Colonic mucosa (tissue), 4 donors: Measurements from ENCODE around the gene TRMT44. TPM values are rescaled to one million over a fixed set of nuclear protein-coding genes. Genes with fewer than 3 reads are reported as not detected.

ENCODE experiments used
- DNase-seq: peaks from one replicate; pipeline ENCODE4 v3.0.0-alpha.2; 2020
- H3K27ac ChIP-seq: fragments of 200-600 bp; one replicate; pipeline ENCODE4 v1.8.0; 2021
- H3K27me3 ChIP-seq: fragments of 200-600 bp; one replicate; pipeline ENCODE4 v1.8.0; 2021
- H3K36me3 ChIP-seq: fragments of 200-600 bp; one replicate; pipeline ENCODE4 v1.8.0; 2021
- H3K4me1 ChIP-seq: fragments of 200-600 bp; one replicate; pipeline ENCODE4 v1.8.0; 2021; ENCODE audit warnings: mild to moderate bottlenecking
- H3K4me3 ChIP-seq: fragments of 200-600 bp; one replicate; pipeline ENCODE4 v1.8.0; 2021
- H3K9ac ChIP-seq, 2 donors: one replicate each; pipeline ENCODE4 v1.7.0; 2013; ENCODE audit warnings: control low read depth in 2 of 2, low read depth in 2 of 2, low read length in 2 of 2
- H3K9me3 ChIP-seq: fragments of 200-600 bp; one replicate; pipeline ENCODE4 v1.8.0; 2021
- CTCF ChIP-seq: fragments of 200-600 bp; IDR thresholded peaks from one replicate; pipeline ENCODE4 v1.8.0; 2022; ENCODE audit warnings: antibody characterized with exemption, mild to moderate bottlenecking
- intact Hi-C: fragments of 100-400 bp; cut with DNase I; formaldehyde crosslinking; loops from one replicate; pipeline ENCODE4 v1.14.1; 2022
- total RNA-seq, 2 donors: library from RNA; stranded (reverse); fragmentation: NEBNext Ultra II Directional in 1 of 2; extraction: Animal tissue kit (Norgen Biotek cat#: 25700) in 1 of 2; gene quantifications; one replicate each; pipeline ENCODE4 v1.2.1, GENCODE V29; 2021
- donor health status: healthy.
- donor health status: DM: no; HTN: no; CAD: no.
- donor health status: DM: no; HTN: no; CAD: no.

The TRMT44 gene
- total RNA-seq, 2 donors from 2014 or later: 10.3 to 15.6 TPM

DNA sequence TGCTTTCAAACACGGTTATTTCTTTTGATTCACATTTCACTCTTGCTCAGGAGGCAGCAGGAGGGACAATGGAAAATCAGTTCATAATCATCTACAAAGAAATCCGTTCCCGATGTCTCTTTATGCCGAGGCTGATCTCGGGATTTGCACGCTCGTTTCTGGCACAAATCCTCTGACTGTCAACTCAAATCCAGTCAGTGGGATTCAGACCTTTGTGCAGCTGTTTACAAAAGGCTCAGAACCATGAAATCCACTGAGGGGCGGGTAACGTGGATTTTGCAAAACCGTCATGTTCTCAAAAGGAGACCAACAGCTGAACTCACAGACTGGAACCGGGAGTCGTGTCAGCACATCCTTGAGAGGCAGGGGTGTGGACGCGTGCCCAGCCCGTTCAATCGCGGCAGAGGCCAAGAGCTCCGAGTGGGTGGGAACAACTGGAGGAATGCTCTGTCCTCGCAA is 46.5 kb upstream of the TRMT44 start:
- no peak for TF ChIP-seq CTCF
- DNase-seq: peak; percentile 52
- H3K4me1 ChIP-seq: no peaks in the 10 kb centered on the region
- H3K36me3 ChIP-seq: no peaks in the 10 kb centered on the region
- H3K4me3 ChIP-seq: no peak overlapping the region
- no peak overlapping the region for H3K27ac ChIP-seq
- intact Hi-C loops: no loop called here
- no peaks in the 10 kb centered on the region for H3K27me3 ChIP-seq
- H3K9ac ChIP-seq: no peak overlapping the region
- no peaks in the 10 kb centered on the region for H3K9me3 ChIP-seq

GRCh38 chr4:8394806-8395205 is 45.8 kb upstream of the TRMT44 start:
- intact Hi-C loops: no loop called here
- no peak for TF ChIP-seq CTCF
- no peak overlapping the region for H3K27ac ChIP-seq

DNA sequence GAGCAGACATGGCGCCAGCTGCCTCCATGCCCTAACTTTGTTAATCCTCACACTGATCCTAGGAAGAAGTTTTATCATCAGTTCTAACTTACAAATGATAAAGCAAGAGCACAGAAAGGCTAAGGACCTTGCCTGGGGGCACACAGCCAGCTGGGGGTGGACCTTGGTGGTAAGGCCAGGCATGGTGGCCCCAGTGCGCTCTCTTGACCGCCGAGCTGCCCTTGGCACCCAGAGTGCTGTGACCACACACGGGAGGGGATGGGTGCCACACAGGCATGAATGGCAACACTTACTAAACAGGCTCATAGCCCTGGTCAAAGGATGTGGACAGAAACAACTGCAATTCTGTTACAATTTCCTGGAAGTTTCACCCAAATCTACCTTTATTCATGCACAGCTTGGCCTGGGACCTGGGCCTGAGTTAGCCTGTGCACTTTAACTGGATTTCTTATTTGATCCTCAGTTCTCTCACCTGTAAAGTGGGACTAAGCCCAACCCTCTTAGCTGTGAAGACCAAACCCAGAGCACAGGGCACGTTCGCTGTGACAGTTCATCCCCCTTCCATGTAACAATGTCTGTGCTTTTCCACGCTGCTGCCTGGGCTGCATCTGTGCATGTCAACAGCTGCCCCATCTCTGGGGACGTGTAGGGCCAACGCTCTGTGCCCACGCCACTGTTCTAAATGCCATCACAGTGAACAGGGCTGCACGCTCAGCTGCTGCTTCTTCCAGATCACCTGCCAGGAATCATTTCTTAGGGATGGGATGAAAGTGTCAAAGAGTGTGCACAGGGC is 44.9 kb upstream of the TRMT44 start:
- intact Hi-C loops: no loop called here
- Histone ChIP-seq H3K36me3 (no peaks in the 10 kb centered on the region), H3K4me3 (no peak overlapping the region), H3K9ac (no peak overlapping the region), H3K27me3 (no peaks in the 10 kb centered on the region), H3K27ac (no peak overlapping the region), H3K9me3 (no peaks in the 10 kb centered on the region), H3K4me1 (no peaks in the 10 kb centered on the region)
- no peak for TF ChIP-seq CTCF
- DNase-seq: no peak

More at GRCh38 chr4:8394806-8395205, 45.8 kb upstream of the TRMT44 start:
- H3K9ac ChIP-seq: no peak overlapping the region
- no peaks in the 10 kb centered on the region for H3K4me1 ChIP-seq
- no peaks in the 10 kb centered on the region for H3K36me3 ChIP-seq
- H3K4me3 ChIP-seq: no peak overlapping the region
- H3K27me3 ChIP-seq: no peaks in the 10 kb centered on the region
- no peaks in the 10 kb centered on the region for H3K9me3 ChIP-seq
- DNase-seq: no peak

DNA sequence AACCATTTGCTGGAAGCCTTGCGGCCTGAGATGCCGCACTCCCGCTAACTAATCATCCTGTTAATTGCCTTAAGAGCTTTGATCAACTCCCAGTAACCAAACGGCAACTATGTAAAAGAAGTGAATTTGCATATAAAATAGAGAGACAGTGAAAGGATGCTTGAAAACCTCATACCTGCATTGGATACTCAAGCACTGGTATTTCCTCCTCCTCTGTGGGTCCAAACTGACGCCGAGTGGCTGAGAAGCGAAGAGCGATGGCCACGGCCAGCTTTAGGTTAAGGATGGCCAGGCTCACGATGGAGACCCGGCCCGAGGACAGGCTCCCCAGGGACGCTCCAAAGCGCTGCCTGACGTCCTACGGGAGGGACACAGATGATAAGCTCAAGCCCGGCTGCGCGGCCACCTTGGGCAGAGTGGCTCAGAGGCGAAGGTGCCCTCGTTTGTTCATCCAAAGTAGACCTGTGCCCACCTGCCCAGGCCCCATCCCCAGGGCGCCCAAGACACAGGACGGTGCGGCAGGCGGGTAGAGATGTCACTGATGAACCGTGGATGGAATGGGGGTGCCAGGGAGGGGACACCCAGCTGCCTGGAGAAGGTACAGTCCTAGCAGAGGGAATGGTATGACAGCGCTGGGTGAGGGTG is 43.7 kb upstream of the TRMT44 start:
- no peak overlapping the region for H3K27ac ChIP-seq
- no peaks in the 10 kb centered on the region for H3K4me1 ChIP-seq
- no peak overlapping the region for H3K9ac ChIP-seq
- H3K36me3 ChIP-seq: no peaks in the 10 kb centered on the region
- no peak overlapping the region for H3K4me3 ChIP-seq
- no peak for DNase-seq
- no peaks in the 10 kb centered on the region for H3K27me3 ChIP-seq
- no peaks in the 10 kb centered on the region for H3K9me3 ChIP-seq
- intact Hi-C loops: no loop called here
- TF ChIP-seq CTCF: no peak

DNA sequence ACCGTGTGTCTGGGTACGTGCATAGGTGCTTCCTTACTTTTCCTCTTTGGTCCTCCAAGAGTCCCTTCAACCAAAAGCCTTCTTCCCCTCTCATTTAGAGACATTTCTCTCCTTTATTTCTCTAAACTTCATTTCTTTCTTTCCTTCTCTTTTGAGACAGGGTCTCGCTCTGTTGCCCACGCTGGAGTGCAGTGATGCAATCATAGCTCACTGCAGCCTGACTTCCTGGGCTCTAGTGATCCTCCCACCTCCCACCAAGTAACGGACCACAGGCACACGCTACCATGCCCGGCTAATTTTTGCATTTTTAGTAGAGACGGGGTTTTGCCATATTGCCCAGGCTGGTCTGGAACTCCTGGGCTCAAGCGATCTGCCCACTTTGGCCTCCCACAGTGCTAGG is 42.2 kb upstream of the TRMT44 start:
- Histone ChIP-seq H3K27ac (no peak overlapping the region), H3K9ac (no peak overlapping the region), H3K4me3 (no peak overlapping the region), H3K36me3 (no peaks in the 10 kb centered on the region), H3K4me1 (no peaks in the 10 kb centered on the region), H3K9me3 (no peaks in the 10 kb centered on the region), H3K27me3 (no peaks in the 10 kb centered on the region)
- DNase-seq: no peak
- intact Hi-C loops: no loop called here
- no peak for TF ChIP-seq CTCF
